GM18498 (cell line): ENCODE measurements around the gene STX5.
"Not testable (repeated sequence)": the region's sequence is repeated elsewhere in the genome, so short reads cannot be mapped to it uniquely, and the experiment has no call there.

Experiments used
- ATAC-seq: cut with Tn5 transposase; IDR thresholded peaks from one replicate; pipeline ENCODE4 v1.9.1; 2021; ENCODE audit warnings: mild to moderate bottlenecking, moderate library complexity; ENCODE audit not compliant: unreplicated experiment

STX5 gene

DNA sequence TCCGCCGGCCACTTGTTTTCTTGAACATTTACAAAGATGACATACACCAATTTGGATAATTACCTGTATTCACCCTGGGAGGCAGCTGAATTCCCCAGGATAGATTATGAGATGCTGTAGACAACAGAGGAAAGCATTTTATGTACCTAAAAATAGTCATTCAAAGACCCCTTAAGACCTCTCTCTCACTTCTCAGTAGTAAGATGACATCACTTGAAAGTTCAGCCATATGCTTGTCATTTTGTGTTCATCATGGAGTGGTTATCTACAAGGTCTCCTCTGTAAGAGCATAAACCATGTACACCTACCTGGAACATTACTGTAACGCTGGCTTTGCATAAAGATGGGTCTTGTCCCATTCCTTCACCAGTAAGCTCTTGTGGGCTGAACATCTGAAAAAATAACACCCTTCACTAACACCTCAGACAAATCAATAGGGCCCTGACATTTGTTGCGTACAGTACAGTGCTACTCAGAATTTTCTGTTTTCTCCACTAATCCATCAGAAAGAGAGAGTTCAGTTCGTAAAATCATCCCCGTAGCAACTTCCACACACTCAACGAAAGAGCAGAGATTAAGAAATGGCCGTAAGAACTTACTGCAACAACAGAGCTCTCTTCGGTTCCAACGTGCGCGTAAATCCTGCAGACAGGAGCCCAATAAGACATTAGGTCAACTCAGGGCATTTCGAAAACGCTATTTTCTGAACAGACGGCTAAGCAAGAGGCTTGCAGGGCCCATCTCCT is 23.1 kb upstream of the STX5 start:
- no peak for ATAC-seq

DNA sequence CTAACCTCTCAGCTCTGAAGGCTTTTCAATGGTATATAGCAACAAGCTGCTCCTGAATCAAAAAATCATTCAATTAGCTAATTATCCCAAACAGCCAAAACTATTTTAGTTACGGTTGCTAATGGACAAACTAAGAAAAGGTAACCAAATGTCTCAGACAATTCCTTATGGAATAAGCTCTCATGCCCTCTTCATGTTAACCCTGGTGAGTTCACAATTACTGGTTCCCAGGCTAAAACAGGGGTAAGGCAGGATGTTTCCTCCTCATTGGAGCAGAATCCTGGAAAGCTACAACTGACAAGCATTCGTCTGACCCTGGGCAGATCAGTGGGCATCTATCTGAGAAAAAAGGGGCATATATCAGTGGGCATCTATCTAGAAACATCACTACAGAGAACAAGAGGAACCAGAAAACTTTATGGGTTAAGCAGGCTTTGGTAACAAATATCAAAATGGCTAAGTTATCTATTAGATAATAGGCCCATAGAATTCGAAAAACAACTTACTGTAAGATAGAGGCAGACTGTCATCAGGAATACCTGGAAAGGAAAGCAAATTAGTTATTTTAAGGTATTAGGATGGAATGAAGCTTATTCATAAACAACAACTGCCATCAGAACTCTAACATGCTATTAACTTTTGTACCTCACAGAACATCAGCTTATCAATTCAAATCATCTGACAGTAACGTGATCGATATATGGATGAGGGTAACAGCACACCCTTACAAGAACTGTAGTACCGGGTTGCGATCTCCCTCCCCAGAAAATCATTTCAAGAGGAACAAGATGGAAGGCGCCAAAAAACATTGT is 22.4 kb upstream of the STX5 start:
- no peak for ATAC-seq

DNA sequence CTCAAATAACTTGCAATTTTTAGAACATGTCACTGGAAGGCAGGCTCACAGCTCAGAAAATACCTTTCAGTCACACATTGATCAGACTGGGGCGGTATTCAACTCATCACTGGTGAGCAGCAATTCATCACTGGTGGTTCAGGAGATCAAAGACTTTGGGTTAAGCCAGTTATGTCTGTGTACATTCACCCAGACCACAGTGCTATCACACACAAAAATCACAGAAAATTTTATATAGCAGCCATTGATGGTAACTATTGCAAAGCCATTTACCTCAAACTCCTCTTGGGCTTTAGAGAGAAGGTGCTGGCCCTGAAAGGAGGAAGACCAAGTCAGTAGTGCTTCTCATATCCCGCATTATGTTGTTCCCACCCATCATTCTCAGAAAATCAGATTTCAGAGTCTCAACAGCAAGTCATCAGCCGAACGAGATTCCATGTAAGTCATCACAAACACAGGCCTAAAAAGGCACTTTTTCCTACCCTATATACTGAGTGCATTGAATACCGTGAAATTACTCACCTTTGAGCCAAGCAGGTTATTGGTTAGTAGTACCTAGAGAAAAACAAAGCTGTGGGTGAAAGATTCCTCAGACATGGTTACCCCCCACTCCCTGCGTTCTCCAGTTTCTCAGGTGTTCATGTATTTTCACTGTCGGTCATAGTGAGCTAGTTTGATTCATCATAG is 21.6 kb upstream of the STX5 start:
- ATAC-seq: no peak

DNA sequence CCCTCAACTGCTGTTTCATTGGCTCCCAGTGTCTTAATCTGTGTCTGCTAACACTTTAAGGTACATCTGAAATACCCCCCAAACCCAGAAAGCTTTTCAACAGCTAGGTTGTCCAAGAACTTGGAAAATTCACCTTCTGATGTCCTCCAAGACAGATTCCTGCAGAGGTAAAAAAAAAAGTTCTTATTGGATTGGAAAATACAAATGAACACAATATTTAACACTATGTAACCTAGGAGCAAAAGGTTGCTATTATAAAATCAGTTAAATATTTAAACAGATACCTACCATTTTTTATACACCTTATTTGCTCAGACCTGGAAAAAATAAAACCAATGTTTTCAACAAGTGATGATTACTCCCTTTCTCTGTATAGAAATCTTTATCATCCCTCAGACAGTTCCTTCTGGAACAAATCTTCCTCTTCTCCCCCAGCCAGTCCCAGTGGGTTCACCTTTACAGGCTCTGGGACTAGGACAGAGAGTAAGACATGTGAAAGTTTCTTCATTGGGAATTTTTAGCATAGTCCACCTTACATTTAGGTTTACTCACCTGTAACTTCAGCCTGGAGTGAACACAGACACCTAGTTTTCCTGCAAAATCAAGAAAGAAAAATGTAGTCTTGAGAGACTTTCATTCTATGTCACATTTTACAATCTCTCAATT is 20.8 kb upstream of the STX5 start:
- no peak for ATAC-seq

DNA sequence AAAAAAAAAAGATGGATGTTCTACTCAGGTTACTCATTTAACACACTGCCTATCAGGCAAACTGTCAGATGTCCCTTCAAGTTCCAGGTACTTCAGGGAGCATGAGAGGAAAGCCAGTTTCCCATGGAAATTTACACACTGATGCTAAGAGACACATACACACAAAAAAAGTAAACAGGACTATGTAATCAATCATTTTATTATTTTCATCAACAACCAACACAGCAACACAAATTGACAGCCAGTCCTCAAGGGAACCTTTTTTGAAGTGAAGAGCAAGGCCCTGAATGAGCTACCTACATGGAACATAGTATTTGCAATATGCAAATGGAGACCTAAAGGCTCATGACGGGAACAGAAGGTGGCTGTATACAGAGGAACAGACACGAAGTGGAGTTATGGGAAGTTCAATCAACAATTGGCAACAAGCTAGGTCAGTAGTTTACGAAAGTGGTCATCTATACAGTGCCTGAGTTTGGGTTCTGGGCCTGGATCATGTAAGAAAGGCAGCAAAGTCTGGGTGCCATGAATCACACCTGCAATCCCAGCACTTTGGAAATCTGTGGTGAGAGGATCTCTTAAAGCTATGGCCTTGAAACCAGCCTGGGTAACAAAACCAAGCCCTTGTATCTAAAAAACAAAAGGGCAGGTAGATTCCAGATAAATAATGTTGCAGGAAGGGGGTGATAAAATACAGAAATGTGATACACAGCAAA is 20.1 kb upstream of the STX5 start:
- ATAC-seq: no peak

DNA sequence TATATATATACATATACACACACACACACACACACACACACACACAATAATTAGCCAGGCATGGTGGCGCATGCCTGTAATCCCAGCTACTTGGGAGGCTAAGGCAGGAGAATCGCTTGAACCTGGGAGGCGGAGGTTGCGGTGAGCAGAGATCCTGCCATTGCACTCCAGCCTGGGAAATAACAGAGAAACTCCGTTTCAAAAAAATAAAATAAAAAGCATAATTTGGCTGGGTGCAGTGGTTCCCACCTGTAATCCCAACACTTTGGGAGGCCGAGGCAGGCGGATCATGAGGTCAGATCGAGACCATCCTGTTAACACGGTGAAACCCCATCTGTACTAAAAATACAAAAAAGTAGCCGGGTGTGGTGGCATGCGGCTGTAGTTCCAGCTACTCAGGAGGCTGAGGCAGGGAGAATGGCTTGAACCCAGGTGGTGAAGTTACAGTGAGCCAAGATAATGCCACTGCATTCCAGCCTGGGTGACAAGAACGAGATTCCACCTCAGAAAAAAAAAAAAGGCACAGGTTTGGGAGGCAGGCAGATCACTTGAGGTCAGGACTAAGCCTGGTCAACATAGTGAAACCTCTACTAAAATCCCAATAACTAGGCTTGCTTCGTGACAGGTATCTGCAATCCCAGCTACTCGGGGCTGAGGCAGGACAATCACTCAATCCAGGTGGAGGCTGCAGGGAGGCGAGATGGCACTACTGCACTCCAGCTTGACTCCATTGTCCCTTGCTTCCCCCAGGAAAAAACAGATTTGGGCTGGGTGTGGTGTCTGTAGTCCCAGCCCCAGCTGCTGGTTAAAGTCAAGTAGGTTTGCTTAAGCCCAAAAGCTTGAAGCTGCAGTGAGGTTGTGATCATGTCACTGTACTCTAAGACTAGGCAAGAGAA is 19.3 kb upstream of the STX5 start:
- no peak for ATAC-seq

DNA sequence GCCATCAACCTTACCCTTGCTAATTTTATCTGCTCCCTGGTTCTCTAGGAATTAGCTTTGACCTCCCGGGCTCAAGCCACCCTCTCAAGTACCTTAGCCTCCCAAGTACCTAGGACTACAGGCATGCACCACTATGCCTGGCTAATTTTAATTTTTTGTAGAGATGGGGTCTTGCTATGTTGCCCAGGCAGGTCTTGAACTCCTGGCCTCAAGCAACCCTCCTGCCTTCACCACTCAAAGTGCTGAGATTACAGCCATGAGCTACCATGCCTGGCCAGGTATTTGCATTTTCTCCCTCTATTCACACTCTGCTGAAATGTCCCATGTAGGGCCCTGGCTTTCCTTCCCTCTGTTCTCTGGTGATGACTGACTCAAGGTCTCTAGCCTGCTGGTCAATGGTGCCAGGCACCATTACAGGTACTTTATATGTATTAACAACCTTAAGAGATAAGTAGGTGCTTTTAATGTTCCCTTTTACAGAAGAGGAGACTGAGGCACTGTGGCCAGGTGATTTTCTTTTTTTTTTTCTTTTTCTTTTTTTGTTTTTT is 16.0 kb upstream of the STX5 start:
- ATAC-seq: no peak

DNA sequence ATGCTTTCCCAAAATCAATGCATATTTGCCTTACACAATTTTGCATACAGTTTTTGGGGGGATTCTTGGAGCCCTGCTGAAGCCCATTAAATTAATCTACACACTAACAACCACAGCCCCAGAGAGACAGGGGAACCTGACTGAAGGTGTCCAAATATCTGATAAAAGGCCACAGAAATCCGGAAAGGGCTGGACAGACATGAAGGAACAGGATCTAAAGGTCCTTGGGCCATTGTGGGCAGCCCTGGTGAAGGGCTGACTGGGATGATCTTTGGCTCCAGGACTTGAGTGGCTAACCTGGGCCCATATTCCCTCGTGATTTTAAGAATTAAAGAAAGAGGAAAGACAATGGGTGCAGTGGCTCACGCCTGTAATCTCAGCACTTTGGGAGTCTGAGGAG is 14.3 kb upstream of the STX5 start:
- ATAC-seq: no peak

DNA sequence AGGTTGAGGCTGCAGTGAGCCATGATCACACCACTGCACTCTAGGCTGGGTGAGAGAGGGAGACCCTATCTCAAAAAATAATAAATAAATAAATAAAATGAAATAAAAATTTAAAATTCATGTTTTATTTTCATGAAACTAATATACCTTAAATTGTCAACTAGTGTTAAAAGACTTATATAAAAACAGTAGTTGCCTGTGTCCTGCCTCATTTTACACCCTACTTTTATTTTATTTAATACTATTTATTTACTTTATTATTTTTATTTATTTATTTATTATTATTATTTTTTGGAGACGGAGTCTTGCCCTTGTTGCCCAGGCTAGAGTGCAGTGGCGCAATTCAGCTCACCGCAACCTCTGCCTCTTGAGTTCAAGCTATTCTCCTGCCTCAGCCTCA is 12.3 kb upstream of the STX5 start:
- no peak for ATAC-seq

DNA sequence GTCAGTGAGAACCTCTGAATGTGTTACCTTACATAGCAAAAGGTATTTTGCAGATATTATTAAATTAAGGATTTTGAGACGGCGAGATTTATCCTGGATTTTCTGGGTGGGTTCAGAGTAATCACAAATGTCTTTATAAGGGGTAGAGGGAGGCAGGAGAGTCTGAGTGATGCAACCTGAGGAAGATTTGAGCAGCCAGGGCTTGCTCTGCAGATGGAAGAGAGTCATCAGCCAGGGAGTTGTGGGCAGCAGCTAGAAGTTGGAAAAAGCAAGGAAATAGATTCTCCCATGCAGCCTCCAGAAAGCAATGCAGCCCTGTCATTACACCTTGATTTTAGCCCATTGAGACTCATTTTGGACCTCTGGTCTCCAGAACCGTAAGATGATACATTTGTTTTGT is 11.6 kb upstream of the STX5 start:
- ATAC-seq: no peak

DNA sequence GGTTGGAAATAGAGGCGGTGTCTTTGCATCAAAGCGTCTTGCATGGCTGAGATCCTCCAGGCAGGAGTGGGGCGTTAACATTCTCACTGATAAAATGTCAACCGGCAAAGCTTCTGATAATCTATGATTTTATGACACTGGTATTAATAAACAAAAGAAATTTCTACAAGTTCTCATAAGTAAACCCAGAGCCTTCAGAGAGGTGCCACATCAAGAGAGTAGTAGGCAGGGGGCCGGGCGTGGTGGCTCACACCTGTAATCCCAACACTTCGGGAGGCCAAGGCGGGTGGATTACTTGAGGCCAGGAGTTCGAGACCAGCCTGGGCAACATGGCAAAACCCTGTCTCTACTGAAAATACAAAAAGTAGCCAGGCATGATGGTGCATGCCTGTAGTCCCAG is 11.0 kb upstream of the STX5 start:
- ATAC-seq: not testable (repeated sequence)

DNA sequence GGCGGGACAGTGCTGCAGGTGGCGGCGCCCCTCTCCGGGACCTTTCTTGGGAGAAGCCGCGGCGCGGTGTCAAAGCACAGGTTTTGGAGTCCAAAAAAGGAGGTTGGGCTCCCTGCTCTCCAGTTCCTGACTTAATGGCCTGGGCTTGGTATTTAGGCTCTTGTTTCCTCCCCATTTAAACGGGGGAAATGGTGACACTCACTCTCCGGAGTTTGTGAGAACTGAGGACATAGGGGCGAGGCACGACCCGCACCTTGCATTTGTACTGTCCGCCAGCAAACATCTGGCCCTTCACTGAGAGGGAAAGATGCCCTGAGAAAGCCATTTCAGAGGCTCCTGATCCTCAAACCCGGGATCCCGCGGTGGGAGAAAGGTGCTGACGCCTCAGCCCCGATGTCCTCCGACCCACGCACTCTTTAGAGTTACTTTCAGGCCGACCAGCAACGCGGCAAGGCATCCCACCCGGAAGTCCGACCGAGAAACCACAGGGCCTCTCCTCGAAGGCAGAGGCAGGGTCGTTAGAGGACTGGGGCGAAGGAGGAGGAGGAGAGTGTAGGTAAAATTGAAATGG is 10.4 kb upstream of the STX5 start:
- ATAC-seq: no peak

DNA sequence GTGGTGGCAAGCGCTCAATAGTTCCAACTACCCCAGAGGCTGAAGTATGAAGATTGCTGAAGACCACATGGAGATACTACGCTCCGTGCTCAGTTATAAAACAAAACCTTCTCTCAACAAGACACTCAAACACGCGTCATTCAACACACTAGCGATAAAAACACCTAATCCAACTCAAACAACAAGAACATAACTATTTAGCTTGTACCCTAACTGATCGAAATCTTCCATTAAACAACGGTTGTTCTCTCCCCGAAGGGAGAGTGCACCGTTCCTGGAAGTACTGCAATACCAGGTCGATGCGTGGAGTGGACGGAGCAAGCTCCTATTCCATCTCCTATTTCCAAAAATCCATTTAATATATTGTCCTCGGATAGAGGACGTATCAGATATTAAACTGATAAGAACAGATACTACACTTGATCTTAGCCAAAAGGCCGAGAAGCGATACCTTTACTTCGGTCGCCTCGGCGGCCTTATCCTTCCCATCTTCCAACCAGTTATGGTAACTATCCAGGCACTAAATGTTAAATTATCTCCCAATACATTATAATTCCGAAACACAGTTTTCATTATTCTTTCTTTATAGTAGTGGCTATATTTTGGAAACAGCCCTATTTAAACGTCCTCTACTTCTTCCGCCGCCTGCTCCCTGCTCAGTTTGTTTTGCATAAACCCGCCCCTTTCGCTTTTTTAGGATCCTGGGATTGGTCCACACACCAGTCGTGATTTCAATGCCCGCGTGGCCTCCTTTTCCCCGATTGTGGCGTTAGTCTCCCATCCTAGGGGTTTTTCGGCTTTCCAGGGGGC is 9.7 kb upstream of the STX5 start:
- peak; percentile 59 for ATAC-seq

DNA sequence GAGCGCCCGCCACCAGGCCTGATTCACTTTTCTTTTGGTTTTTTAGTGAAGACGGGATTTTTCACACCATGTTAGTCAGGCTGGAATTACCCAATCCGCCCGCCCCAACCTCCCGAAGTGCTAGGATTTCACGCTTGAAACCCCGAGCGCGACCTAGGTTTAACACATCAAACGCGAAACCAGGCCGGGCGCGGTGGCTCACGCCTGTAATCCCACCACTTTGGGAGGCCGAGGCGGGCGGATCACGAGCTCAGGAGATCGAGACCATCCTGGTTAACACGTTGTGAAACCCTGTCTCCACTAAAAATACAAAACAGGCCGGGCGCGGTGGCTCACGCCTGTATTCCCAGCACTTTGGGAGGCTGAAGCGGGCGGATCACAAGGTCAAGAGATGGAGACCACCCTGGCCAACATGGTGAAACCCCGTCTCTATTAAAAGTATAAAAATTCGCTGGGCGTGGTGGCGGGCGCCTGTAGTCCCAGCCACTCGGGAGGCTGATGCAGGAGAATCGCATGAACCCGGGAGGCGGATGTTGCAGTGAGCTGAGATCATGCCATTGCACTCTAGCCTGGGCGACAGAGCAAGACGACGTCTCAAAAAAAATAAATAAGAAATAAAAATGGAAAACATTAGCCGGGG is 9.0 kb upstream of the STX5 start:
- ATAC-seq: peak; percentile 8

DNA sequence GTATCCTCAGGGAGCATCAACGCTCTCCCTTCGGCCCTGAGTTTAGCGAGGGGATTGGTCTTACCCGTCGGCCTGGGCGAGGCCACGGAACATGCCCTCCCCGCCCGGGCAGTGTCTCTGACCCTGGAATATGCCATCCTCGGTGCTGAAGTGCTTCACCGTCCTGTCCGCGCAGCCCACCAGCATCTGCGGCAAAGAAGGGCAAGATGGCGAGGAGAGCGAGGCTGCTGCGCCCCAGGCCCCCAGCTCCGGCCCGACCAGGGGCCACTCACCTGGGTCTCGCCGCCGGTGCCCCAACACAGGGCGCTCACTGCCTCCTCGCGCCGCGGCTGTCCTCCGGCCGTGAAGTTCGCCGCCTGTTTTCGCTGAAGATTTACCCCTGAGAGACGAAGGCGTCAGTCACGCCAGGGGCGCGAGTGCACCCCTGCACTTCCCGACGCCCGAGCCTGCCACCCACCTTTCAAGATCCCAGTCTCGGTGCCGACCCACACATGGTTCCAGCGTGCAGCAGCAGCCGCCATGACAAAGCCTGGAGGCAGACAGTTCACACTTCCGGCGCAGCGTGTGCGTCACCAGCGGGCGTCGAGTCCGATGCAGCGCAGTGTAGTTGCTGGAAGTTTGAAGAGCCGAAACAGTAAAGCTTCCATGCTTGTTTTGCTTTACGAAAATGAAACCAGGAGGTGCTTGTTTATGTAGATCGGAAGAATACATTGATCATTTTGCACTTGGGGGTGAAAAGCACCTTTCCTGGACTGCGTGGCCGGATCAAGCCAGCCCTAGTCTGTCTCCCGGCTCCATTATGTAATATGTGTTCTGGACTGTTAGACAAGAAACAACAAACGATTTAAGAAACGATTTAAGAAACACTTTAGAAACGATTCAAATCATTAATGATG is 7.4 kb upstream of the STX5 start, which contains the start of gene WDR74:
TSS of gene WDR74 (minus strand) at position 541 of the 896 bp plus-strand sequence. CDS start at position 521, 20 bp downstream.
- ATAC-seq: peak; percentile 50

DNA sequence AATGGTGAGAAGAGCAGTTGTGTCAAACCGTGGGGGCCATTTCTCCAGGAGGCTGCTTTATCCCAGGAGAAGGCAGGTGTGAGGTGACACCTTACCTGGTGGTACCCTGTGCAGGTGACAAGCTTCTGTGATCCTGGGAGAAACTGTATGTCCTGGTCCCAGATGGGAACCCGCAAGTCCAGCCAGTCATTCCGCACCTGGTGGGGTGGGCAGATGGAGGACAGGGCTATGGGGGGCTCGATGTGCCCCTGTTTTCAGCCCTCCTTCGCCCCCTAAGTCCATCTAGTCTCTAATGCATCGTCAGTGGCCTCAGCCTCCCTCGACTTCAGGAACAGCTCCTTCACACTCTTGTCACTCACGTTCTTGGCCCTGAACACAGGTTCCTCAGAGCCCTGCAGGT is 3.5 kb upstream of the STX5 start:
- ATAC-seq: no peak
